ENCODE measurements around the gene BCL11B.

Gene BCL11B

GRCh38 chr14:99235582-99236320 lies 36.2 kb downstream of the BCL11B start:
- TF ChIP-seq CTCF (conservative IDR thresholded peaks at IDR 0.05; ENCODE audit: low read depth, low read length) = no peak
- peaks cover 15% of the 10 kb centered on the region; the same call in 1 of the 2 replicates for H3K79me2 ChIP-seq (ENCODE audit: insufficient read depth, low read depth)
- no peak overlapping the region for H3K9ac ChIP-seq
- no peak overlapping the region for H3K4me3 ChIP-seq (IDR thresholded peaks at IDR 0.05; ENCODE audit: insufficient read depth, low read depth, low read length)
- H3K4me1 ChIP-seq (ENCODE audit: low read depth, poor library complexity, severe bottlenecking) = no peaks in the 10 kb centered on the region
- no peak overlapping the region for H2AFZ ChIP-seq (ENCODE audit: low read depth)
- H3K27me3 ChIP-seq (ENCODE audit: insufficient read depth, low read depth) = no peaks in the 10 kb centered on the region
- H3K27ac ChIP-seq = no peak overlapping the region
- H4K20me1 ChIP-seq (ENCODE audit: insufficient read depth) = no peaks in the 10 kb centered on the region
- H3K4me2 ChIP-seq = no peak overlapping the region
- no peaks in the 10 kb centered on the region for H3K36me3 ChIP-seq (ENCODE audit: insufficient read depth)

- Histone ChIP-seq H3K4me1 (ENCODE audit: low read depth, poor library complexity, severe bottlenecking) (no peaks in the 10 kb centered on the region), H3K27ac (no peak overlapping the region), H3K27me3 (ENCODE audit: insufficient read depth, low read depth) (no peaks in the 10 kb centered on the region), H3K4me2 (no peak overlapping the region), H4K20me1 (ENCODE audit: insufficient read depth) (no peaks in the 10 kb centered on the region), H2AFZ (ENCODE audit: low read depth) (no peak overlapping the region), H3K79me2 (ENCODE audit: insufficient read depth, low read depth) (peaks cover 15% of the 10 kb centered on the region; the same call in 1 of the 2 replicates), H3K4me3 (IDR thresholded peaks at IDR 0.05; ENCODE audit: insufficient read depth, low read depth, low read length) (no peak overlapping the region), H3K9ac (no peak overlapping the region), H3K36me3 (ENCODE audit: insufficient read depth) (no peaks in the 10 kb centered on the region)
- TF ChIP-seq CTCF (conservative IDR thresholded peaks at IDR 0.05; ENCODE audit: low read depth, low read length) = no peak
Observed at GRCh38 chr14:99234961-99235571, 36.9 kb downstream of the BCL11B start.

GRCh38 chr14:99234355-99234754 lies 37.6 kb downstream of the BCL11B start:
- no peaks in the 10 kb centered on the region for H3K36me3 ChIP-seq (ENCODE audit: insufficient read depth)
- TF ChIP-seq CTCF (conservative IDR thresholded peaks at IDR 0.05; ENCODE audit: low read depth, low read length) = no peak
- no peak overlapping the region for H3K9ac ChIP-seq
- H2AFZ ChIP-seq (ENCODE audit: low read depth) = no peak overlapping the region
- H3K4me1 ChIP-seq (ENCODE audit: low read depth, poor library complexity, severe bottlenecking) = no peaks in the 10 kb centered on the region
- no peaks in the 10 kb centered on the region for H3K27me3 ChIP-seq (ENCODE audit: insufficient read depth, low read depth)
- H4K20me1 ChIP-seq (ENCODE audit: insufficient read depth) = no peaks in the 10 kb centered on the region
- no peak overlapping the region for H3K27ac ChIP-seq
- H3K79me2 ChIP-seq (ENCODE audit: insufficient read depth, low read depth) = peaks cover 15% of the 10 kb centered on the region; the same call in 1 of the 2 replicates
- H3K4me3 ChIP-seq (IDR thresholded peaks at IDR 0.05; ENCODE audit: insufficient read depth, low read depth, low read length) = no peak overlapping the region
- H3K4me2 ChIP-seq = no peak overlapping the region

GRCh38 chr14:99233222-99234035 lies 38.6 kb downstream of the BCL11B start:
- no peak overlapping the region for H3K4me3 ChIP-seq (IDR thresholded peaks at IDR 0.05; ENCODE audit: insufficient read depth, low read depth, low read length)
- H3K27me3 ChIP-seq (ENCODE audit: insufficient read depth, low read depth) = no peaks in the 10 kb centered on the region
- peaks cover 13% of the 10 kb centered on the region; the same call in 1 of the 2 replicates for H3K79me2 ChIP-seq (ENCODE audit: insufficient read depth, low read depth)
- no peak overlapping the region for H3K4me2 ChIP-seq
- H3K4me1 ChIP-seq (ENCODE audit: low read depth, poor library complexity, severe bottlenecking) = no peaks in the 10 kb centered on the region
- TF ChIP-seq CTCF (conservative IDR thresholded peaks at IDR 0.05; ENCODE audit: low read depth, low read length) = no peak
- H3K9ac ChIP-seq = no peak overlapping the region
- no peaks in the 10 kb centered on the region for H3K36me3 ChIP-seq (ENCODE audit: insufficient read depth)
- no peak overlapping the region for H2AFZ ChIP-seq (ENCODE audit: low read depth)
- no peak overlapping the region for H3K27ac ChIP-seq
- no peaks in the 10 kb centered on the region for H4K20me1 ChIP-seq (ENCODE audit: insufficient read depth)

Measured in KMS-11 (cell line).